Stimulated activated effector memory CD8-positive, alpha-beta T cell treated with anti-CD3 and anti-CD28 coated beads, Interleukin-12 subunit alpha, Interleukin-12 subunit beta, amount 100 ng/mL, for 72 hours (primary cell): ENCODE data around the gene TMEM50B.
"Not testable (repeated sequence)": the region's sequence is repeated elsewhere in the genome, so short reads cannot be mapped to it uniquely, and the experiment has no call there.

ENCODE experiments used
- ATAC-seq: fragments of 150-1000 bp; cut with Tn5 transposase; 2 replicates; pipeline ENCODE4 v1.10.0; 2021
- DNase-seq, 2 donors: peaks; one replicate each; pipeline ENCODE4 v3.0.0; 2021 to 2022; ENCODE audit warnings: low spot score in 2 of 2
- H3K27ac Mint-ChIP-seq: one replicate; pipeline ENCODE4 v1.8.0; 2022; ENCODE audit warnings: mild to moderate bottlenecking, mixed read lengths
- H3K36me3 Mint-ChIP-seq: one replicate; pipeline ENCODE4 v1.8.0; 2022; ENCODE audit warnings: mild to moderate bottlenecking, mixed read lengths
- H3K4me1 Mint-ChIP-seq: one replicate; pipeline ENCODE4 v1.8.0; 2022; ENCODE audit warnings: mixed read lengths
- H3K4me3 Mint-ChIP-seq: one replicate; pipeline ENCODE4 v1.8.0; 2022; ENCODE audit warnings: mild to moderate bottlenecking, mixed read lengths
- H3K9me3 Mint-ChIP-seq: one replicate; pipeline ENCODE4 v1.8.0; 2022; ENCODE audit warnings: mixed read lengths

TMEM50B gene

DNA sequence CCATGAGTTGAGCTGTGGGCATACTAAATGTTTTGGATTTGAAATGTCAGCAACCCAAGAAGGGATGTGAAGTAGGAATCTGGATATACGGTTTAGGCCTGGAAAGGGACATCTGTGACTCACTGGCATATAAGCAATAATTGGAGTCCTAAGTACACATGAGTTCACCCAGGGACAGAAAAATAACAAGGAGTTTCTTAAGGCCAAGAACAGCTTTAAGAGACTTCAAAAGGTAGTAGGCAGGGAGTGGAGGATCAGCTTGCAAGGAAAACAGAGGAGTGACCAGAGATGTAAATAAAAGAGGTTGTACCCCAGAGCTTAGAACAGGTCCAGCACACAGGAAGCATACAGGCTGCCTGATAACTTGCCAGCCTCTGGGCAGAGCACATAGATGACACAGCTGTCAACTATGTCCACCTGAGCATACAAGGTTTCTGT lies 28.1 kb downstream of the TMEM50B start:
- Mint-ChIP-seq H3K4me1 (no peaks in the 10 kb centered on the region), H3K36me3 (peaks cover 28% of the 10 kb centered on the region), H3K9me3 (no peaks in the 10 kb centered on the region), H3K4me3 (no peak overlapping the region), H3K27ac (peak overlapping the region; percentile 74)
- DNase-seq (no peak), ATAC-seq (no peak)

DNA sequence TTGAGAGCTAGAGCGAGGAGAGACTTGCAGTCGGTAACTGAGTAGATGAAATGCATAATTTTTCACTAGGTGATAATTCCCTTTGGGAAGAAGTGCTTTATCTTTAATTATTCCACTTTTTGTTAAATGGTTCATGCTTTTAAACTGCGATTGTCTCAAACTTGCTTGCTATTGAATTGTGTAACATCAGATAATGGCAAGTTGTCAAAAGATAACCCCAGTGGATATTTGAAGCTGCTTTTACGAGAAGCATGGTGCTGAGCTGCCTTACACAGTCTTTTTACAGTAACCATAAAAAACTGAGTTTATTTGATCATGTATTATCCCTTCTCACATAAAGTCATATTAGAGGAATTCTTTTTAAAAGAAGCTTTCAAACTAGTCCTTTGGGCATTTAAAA lies 30.2 kb downstream of the TMEM50B start:
- H3K36me3 Mint-ChIP-seq: peaks cover 32% of the 10 kb centered on the region

DNA sequence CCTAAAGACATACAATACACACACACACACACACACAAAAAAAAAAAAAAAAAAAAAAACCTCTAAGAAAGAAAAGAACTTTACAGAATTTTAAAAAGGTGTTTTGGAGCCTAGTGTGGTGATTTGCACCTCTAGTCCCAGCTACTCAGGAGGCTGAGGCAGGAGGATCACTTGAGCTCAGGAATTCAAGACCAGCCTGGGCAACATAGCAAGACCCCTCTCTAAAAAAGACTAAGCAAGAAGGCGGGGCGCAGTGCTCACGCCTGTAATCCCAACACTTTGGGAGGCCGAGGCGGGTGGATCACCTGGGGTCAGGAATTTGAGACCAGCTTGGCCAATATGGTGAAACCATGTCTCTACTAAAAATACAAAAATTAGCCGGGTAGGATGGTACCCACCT lies 33.2 kb downstream of the TMEM50B start:
- H3K27ac Mint-ChIP-seq, H3K4me3 Mint-ChIP-seq, H3K9me3 Mint-ChIP-seq, ATAC-seq, H3K4me1 Mint-ChIP-seq, DNase-seq: not testable (repeated sequence)
- peaks cover 18% of the 10 kb centered on the region for H3K36me3 Mint-ChIP-seq

More for the DNA sequence above, 30.2 kb downstream of the TMEM50B start:
- H3K4me1 Mint-ChIP-seq: no peaks in the 10 kb centered on the region
- ATAC-seq (no peak), DNase-seq (no peak)
- H3K4me3 Mint-ChIP-seq: no peak overlapping the region
- H3K27ac Mint-ChIP-seq: no peak overlapping the region
- no peaks in the 10 kb centered on the region for H3K9me3 Mint-ChIP-seq

DNA sequence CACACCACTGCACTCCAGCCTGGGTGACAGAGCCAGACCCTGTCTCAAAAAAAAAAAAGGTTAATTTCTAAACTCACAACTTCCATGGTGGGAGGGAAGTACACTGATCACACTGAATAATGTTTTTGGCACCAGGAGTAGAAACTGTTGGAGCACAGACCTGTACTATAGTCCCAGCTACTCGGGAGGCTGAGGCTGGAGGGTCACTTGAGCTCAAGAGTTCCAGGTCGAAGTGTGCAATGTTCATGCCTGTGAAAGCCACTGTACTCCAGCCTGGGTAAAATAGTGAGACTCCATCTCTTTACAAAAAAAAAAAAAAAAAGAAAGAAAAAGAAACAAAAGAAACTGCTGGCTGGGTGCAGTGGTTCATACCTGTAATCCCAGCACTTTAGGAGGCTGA lies 35.3 kb downstream of the TMEM50B start:
- DNase-seq (no peak), ATAC-seq (no peak)
- no peak overlapping the region for H3K27ac Mint-ChIP-seq
- no peaks in the 10 kb centered on the region for H3K4me1 Mint-ChIP-seq
- H3K9me3 Mint-ChIP-seq: no peaks in the 10 kb centered on the region
- peaks cover 18% of the 10 kb centered on the region for H3K36me3 Mint-ChIP-seq
- H3K4me3 Mint-ChIP-seq: no peak overlapping the region

DNA sequence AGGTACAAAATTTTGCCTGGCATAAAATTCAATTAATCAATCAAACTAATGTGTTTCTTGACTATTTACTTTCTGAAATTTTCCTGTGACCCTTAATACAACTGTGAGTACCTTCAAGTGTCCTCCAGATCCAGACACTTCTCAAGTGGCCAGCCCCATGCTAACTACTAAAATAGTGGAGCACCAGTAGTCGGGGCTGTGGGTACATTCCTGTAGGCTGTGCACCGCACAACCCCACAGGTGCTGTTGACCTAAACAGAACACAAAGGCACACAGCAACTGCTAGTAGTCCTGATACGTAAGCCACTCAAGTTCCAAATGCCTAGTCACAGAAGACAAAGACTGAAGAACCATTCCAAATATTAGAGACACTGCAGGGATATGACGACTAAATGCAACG lies 36.6 kb downstream of the TMEM50B start:
- ATAC-seq: no peak
- Mint-ChIP-seq H3K27ac (no peak overlapping the region), H3K4me1 (no peaks in the 10 kb centered on the region), H3K9me3 (no peaks in the 10 kb centered on the region), H3K4me3 (no peak overlapping the region), H3K36me3 (peaks cover 12% of the 10 kb centered on the region)
- no peak for DNase-seq

DNA sequence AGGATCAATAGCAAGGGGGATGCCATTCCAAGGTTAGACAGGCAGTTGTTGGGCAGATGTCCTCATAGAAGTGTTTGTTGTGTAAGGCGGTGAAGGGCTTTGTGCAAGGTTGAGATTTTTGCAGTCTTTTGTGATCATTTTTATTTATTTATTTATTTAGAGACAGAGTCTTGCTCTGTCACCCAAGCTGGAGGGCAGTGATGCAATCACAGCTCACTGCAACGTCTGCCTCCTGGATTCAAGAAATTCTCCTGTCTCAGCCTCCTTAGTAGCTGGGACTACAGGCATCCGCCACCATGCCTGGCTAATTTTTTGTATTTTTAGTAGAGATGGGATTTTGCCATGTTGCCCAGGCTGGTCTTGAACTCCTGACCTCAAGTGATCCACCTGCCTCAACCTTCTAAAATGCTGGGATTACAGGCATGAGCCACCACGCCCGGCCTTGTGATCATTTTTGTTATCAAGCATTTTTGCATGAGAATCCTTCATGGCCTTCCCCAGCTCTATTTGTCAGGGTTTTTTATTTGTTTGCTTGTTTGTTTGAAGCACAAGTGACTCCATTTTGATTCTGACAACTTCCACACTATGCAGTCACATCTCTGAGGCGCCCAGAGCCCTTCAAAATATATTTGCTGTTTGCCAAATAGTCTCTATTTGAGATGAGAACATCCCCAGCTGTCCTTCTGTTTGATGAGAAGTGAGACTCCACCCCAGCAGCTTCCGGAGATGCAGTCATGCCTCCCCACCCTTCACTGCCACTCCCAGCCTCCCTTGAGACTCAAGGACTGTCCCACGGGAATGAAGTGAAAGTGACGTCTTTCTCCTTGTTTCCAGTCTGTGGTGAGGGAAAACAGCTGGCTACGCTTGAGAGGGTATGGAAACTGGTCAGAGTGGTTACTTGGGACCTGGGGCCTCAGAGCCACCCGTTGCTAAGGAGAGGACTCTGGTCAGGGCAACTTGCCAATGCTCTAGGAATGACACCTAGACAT lies 38.0 kb downstream of the TMEM50B start:
- H3K9me3 Mint-ChIP-seq: no peaks in the 10 kb centered on the region
- no peak overlapping the region for H3K4me3 Mint-ChIP-seq
- DNase-seq: no peak
- H3K36me3 Mint-ChIP-seq: peaks cover 21% of the 10 kb centered on the region
- no peaks in the 10 kb centered on the region for H3K4me1 Mint-ChIP-seq
- no peak overlapping the region for H3K27ac Mint-ChIP-seq
- ATAC-seq: no peak

DNA sequence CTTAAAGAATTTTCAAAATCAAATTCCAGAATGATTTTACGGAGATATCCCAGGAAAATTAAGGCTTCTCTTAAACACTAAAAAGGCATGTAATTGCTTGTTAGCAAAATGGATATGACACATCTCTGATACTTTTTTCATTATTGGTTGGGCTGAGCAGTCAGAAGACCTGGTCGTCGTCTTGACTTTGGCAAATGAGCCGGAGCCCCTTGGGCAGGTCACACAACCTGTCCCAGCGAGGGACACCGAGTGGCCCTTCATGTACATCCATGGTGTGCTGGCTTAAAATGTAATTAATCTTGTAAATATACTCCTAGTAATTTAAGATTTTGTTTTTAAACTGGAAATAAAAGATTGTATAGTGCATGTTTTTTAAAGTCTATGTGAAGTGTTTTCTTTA lies 42.6 kb downstream of the TMEM50B start:
- no peaks in the 10 kb centered on the region for H3K9me3 Mint-ChIP-seq
- no peak for ATAC-seq
- no peak overlapping the region for H3K4me3 Mint-ChIP-seq
- no peak overlapping the region for H3K27ac Mint-ChIP-seq
- peaks cover 22% of the 10 kb centered on the region for H3K4me1 Mint-ChIP-seq
- DNase-seq: no peak
- H3K36me3 Mint-ChIP-seq: peaks cover 47% of the 10 kb centered on the region

DNA sequence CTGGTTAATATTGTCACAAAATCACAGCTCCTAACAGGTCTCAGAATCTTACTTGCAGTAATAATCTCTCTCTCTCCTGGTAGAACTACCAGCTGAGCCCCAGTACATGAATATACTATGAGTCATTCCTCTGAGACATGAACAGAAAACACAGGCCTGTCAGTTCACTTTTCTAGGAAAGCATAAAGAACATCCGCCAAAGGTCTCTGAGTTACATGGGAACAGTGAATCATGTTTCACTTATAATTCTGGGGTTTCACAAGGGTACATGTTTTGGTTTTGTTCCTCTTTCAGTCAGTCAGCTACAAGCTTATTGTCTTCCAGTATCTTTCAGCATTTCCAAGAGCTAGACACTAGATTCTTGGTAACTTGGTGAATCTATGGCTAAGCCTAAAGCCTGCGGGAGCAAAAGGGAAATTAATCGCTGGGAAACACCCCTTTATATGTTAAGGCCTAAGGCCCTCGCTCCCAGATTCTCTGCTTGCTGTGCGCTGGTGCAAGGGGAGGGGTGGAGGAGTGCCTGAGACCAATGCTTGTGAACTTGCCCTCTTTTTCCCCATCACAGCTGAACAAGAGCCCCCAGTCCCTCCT lies 44.9 kb downstream of the TMEM50B start:
- Mint-ChIP-seq H3K4me3 (peak overlapping the region; percentile 56), H3K4me1 (peaks cover 22% of the 10 kb centered on the region), H3K9me3 (no peaks in the 10 kb centered on the region), H3K27ac (peak overlapping the region; percentile 64), H3K36me3 (peaks cover 64% of the 10 kb centered on the region)
- DNase-seq (peak; percentile 9 to 65), ATAC-seq (peak; percentile 99)

DNA sequence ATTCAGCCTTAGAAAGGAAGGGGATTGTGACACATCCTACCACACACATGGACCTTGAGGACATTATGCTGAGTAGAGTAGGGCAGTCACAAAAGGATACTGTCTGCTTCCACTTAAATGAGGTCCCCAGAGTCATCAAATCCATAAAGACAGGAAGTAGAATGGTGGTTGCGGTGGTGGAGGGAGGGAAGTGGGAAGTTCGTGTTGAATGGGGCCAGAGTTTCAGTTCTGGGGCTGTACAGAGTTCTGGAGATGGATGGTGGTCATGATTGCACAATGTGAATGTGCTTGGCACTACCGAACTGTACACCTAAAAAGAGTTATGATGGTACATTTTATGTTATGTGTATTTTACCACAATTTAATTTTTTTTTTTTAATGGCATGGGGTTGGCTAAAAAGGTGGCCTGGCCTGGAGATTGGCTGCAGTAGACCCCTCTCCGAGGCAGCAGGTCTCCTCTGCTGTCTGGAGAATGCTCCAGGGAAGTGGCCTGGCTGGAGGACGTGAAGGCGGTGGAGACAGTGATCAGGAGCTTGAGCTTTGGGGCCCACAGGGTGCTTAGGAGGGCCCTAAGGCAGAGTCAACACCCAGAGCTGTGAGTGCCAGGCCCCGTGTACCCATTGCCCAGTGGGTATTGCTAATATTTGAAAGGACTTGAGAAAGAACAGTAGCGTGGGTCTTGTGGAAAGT lies 46.2 kb downstream of the TMEM50B start:
- H3K9me3 Mint-ChIP-seq: no peaks in the 10 kb centered on the region
- peaks cover 64% of the 10 kb centered on the region for H3K36me3 Mint-ChIP-seq
- peaks cover 22% of the 10 kb centered on the region for H3K4me1 Mint-ChIP-seq
- DNase-seq: no peak
- H3K4me3 Mint-ChIP-seq: no peak overlapping the region
- no peak for ATAC-seq
- H3K27ac Mint-ChIP-seq: peak overlapping the region; percentile 17

DNA sequence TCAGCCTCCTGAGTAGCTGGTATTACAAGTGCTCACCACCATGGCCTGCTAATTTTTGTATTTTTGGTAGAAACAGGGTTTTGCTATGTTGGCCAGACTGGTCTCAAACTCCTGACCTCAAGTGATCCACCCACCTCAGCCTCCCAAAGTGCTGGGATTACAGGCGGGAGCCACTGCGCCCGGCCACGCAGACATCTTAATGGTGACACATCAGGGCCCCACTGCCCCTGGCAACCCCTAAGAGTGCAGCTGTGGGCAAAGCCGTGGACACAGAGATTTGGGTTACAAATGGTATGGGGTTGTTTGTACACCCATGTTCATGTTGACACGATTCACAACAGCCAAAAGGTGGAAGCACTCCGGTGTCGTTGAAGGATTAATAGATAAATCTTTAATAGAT lies 46.8 kb downstream of the TMEM50B start:
- H3K4me3 Mint-ChIP-seq: no peak overlapping the region
- no peak overlapping the region for H3K27ac Mint-ChIP-seq
- peaks cover 64% of the 10 kb centered on the region for H3K36me3 Mint-ChIP-seq
- peaks cover 22% of the 10 kb centered on the region for H3K4me1 Mint-ChIP-seq
- no peaks in the 10 kb centered on the region for H3K9me3 Mint-ChIP-seq
- ATAC-seq: no peak
- DNase-seq: no peak

DNA sequence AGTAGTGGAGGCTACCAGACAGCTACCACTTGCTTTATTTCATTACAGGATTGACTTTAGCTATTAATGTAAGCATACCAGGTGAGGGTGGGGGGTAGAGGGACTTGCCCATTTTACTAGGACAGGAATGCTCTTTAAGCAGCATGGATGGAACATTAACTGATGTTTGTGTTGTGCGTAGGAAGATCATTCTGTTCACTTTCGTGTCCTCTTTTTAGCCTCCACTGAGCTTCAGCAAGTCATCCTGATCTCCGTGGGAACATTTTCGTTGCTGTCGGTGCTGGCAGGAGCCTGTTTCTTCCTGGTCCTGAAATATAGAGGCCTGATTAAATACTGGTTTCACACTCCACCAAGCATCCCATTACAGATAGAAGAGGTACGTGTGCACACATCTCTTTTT lies 47.3 kb downstream of the TMEM50B start:
- Mint-ChIP-seq H3K27ac (no peak overlapping the region), H3K9me3 (no peaks in the 10 kb centered on the region), H3K4me3 (no peak overlapping the region), H3K36me3 (peaks cover 62% of the 10 kb centered on the region), H3K4me1 (peaks cover 22% of the 10 kb centered on the region)
- no peak for DNase-seq
- no peak for ATAC-seq

DNA sequence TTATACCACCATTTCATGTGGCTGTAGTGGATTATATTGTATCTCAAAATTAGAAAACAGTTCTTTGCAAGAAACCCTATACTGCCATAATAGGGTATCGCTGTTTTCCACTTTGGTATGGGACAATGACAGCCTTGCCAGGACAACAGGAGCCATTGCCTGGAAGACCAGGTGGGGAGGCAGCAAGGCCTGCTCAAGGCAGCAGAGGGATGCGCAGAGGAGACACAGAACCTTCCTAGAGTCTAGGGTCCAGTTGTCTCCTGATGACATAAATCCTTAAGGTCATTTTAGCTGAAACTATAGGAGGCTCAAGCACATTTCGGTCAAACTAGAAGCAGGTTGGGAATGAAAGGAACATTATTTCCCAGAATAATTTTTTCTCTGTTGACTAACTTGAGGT lies 48.9 kb downstream of the TMEM50B start:
- H3K4me1 Mint-ChIP-seq: peaks cover 22% of the 10 kb centered on the region
- no peak overlapping the region for H3K4me3 Mint-ChIP-seq
- no peak for DNase-seq
- H3K27ac Mint-ChIP-seq: no peak overlapping the region
- no peaks in the 10 kb centered on the region for H3K9me3 Mint-ChIP-seq
- no peak for ATAC-seq
- peaks cover 53% of the 10 kb centered on the region for H3K36me3 Mint-ChIP-seq

DNA sequence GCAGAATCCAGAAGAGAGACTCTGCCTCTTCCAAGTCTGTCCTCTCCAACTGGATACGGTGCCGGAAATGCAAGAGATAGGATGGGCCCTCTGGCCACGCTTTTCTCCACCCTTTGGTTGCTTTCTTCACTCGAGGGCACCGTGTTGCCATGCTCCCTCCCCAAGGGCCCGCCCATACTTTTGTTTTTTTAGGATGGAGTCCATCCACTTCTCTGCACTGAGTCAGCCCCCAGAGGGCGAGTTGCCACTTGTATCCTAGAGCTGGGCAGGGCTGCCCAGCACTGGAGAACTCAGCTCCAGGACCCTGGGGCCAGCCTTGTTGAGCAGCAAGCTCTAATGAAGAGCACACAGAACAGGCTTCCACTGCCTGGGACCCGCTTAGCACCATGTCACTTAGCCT lies 51.1 kb downstream of the TMEM50B start:
- ATAC-seq (no peak), DNase-seq (no peak)
- Mint-ChIP-seq H3K4me3 (no peak overlapping the region), H3K36me3 (peaks cover 35% of the 10 kb centered on the region), H3K9me3 (no peaks in the 10 kb centered on the region), H3K4me1 (peaks cover 7% of the 10 kb centered on the region), H3K27ac (no peak overlapping the region)

DNA sequence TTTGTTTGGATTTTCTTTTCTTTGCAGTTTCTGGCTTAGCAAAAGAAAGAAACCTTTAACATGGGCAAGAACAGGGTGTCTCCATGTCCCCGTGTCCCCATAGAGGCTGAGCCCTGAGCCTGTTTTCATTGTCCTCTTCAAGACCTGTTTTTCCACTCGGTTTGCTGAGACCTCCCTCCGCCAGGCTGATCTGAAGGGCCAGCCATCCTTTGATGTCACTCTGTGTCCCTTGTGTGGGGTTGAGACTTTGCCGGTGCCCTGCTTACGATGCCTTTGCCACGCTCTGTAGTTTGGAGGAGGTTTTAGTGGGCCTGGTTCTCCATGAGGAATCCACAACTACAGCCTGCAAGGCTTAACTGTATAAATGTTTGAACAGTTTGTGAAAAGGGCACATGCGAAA lies 52.7 kb downstream of the TMEM50B start:
- Mint-ChIP-seq H3K4me3 (no peak overlapping the region), H3K9me3 (no peaks in the 10 kb centered on the region), H3K27ac (no peak overlapping the region), H3K36me3 (peaks cover 28% of the 10 kb centered on the region), H3K4me1 (no peaks in the 10 kb centered on the region)
- no peak for DNase-seq
- no peak for ATAC-seq

DNA sequence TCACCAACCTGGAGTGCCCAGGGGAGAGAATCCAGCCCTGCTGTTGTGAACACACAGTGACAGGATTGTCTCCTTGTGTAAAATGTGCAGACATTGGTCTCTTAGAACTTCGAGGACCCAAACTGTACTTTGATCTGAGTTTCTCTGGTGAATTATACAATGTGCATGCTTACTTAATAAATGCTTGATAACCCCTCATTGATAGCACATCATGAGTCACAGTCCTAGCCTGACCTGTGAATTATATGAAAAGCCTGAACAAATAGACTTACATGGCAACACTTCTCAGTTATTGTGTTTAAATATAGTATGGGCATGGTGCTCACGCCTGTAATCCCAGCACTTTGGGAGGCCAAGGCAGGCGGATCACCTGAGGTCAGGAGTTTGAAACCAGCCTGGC lies 53.9 kb downstream of the TMEM50B start:
- peaks cover 18% of the 10 kb centered on the region for H3K36me3 Mint-ChIP-seq
- H3K9me3 Mint-ChIP-seq: no peaks in the 10 kb centered on the region
- ATAC-seq (no peak), DNase-seq (no peak)
- H3K4me1 Mint-ChIP-seq: no peaks in the 10 kb centered on the region
- H3K4me3 Mint-ChIP-seq: no peak overlapping the region
- H3K27ac Mint-ChIP-seq: no peak overlapping the region
